HG03097 (cell line): ENCODE measurements around the gene ZNF559.

Source experiments
- ATAC-seq: cut with Tn5 transposase; IDR thresholded peaks from one replicate; pipeline ENCODE4 v1.9.1; 2021; ENCODE audit not compliant: unreplicated experiment, low FRiP score

The ZNF559 gene

DNA sequence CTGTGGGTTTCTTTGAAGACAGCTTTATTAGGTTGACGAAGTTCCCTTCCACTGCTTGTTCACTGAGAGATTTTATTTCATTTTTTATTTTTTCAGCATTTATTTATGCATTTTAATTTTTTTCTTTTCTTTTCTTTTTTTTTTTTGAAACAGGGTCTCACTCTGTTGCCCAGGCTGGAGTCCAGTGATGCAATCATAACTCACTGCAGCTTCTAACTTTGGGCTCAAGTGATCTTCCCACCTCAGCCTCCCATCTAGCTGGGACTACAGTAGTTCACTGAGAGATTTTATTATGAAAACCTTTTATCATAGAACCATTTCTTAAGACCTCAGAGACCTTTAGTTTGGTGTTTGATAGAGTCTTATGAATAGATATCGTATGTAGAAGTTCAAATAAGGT is 28.5 kb downstream of the ZNF559 start:
- no peak for ATAC-seq

DNA sequence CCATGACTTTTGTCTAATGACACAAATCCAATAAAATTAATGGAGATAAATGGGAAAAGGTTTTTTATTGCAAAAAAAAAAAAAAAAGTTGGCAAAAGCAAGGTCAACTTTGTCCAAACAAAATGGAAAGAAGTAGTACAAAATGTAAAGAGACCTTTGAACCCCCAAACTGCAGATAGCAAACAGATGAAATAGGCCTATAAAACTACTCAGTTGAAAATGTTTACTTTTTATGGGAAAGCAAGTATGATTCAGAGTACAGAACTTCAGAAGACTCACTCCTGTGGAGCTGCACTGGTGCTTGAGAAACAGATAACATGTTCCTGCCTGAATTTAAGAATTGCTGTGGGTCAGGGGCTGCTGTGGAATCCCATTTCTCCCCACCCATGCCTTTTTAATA is 29.0 kb downstream of the ZNF559 start:
- ATAC-seq, result no peak

DNA sequence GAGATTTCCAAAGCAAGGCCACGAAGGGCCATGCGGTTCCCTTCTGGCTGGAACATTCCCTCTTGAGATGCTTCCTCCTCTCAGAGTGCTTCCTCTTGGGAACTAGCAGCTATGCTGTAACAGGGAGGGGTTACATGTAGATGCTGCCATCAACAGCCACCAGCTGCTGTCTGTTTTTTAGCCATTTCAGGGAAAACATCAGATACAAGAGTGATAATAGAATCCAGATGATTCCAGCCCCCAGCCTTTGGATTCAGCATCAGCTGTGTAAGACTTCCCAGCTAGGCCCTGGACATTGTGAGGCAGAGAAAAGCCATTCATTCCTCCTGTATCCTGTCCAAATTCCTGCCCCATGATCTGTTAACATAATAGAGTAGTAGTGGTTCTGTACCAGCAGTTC is 30.7 kb downstream of the ZNF559 start:
- ATAC-seq, result no peak

DNA sequence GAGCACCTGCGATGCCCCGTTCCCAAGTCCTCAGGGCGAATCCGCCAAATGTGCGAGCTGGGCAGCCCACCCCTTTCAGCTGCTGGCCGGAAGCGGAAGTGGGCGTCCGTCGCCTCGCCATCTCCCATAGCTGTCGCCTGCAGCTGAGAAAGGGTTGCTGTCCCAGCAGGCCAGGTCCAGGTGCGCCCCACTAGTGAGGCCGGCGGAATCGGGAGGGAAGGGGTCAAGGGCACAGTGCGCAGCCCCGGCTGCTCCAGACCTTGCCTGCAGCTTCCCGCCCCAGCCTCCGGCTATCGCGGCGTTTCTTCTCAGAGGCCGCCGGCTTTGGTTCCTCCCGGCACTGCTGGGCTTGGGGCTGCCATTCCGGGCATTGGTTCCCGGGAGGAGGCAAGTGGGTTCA is 38.9 kb downstream of the ZNF559 start, which contains the start of gene ZNF177:
TSS of gene ZNF177 (plus strand) at position 109 of the 400 bp plus-strand sequence. CDS start 15,299 bp downstream, outside the sequence.
- no peak for ATAC-seq

DNA sequence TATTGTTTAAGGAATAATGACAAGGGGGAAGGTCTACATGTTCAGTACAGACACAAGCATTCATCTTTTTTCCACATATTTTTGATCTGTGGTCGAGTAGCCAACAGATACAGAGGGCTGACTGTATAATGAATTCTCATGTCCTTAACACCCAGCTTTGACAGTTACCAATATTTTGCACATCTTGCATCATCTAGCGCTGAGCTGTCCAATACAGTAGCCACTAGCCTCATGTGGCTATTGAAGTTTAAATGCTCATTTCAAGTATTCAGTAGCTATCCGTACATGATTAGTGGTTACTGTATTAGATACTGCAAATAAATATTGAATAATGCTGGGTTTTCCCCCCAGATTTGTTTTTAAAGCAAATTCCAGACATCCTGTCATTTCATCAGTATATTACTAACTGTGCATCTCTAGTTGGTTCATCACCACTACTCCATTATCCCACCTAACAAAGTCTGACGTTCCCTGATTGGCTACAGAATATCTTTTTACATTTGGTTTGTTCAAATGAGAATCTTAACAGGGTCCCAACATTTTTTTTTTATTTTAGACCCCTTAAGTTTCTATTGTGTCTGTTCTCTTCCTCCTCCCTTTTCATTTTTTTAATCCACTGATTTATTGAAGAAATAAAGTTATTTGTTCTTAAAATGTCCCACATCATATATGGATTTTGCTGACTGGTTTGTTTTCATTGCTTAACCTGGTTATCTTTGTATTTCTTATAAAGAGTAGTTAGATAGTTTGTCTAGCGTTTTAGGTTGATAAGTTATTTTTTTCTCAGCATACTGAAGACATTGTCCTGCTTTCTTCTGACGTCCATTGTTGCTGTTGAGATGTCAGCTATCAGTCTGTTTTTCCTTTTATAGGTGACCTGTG is 47.0 kb downstream of the ZNF559 start:
- no peak for ATAC-seq

DNA sequence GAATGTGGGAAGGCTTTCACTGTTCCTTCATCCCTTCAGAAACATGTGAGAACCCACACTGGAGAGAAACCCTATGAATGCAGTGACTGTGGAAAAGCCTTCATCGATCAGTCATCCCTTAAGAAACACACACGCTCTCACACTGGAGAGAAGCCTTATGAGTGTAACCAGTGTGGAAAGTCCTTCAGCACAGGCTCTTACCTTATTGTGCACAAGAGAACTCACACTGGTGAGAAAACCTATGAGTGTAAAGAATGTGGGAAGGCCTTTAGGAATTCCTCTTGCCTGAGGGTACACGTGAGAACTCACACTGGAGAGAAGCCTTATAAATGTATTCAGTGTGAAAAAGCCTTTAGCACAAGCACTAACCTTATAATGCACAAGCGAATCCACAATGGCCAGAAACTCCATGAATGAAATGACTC is 57.4 kb downstream of the ZNF559 start:
- no peak for ATAC-seq
